IMR-90 (cell line): ENCODE data around the gene OST4. TPM values are rescaled to one million over a fixed set of nuclear protein-coding genes. Genes with fewer than 3 reads are reported as not detected.

Experiments used
- ATAC-seq: fragments of 200-7000 bp; cut with Tn5 transposase; 2 replicates; pipeline ENCODE4 v1.9.1; 2020; ENCODE audit warnings: low read depth, mild to moderate bottlenecking, moderate library complexity
- BruUV-seq: library from RNA; stranded (reverse); fragments of 400-500 nt; replicated peaks from 2 replicates; lab custom pipeline; 2021; lab: Mats Ljungman, UMichigan
- CTCF ChIA-PET: fragments of 300-600 bp; formaldehyde crosslinking; extraction: SDS; loops from one replicate; lab custom pipeline; 2021; ENCODE audit warnings: antibody characterized with exemption; lab: Yijun Ruan, JAX
- POLR2A ChIA-PET: fragments of 300-600 bp; sonication (Branson Sonifier 250); formaldehyde crosslinking; loops from one replicate; lab custom pipeline; 2022; ENCODE audit warnings: antibody characterized with exemption; ENCODE audit not compliant: unreplicated experiment; lab: Charles Lee
- DNase-seq: peaks from one replicate; pipeline ENCODE4 v3.0.0; 2013
- H2AFZ ChIP-seq: replicated peaks from 2 replicates; pipeline ENCODE3; 2013; ENCODE audit warnings: low read length, mild to moderate bottlenecking; ENCODE audit not compliant: poor library complexity
- H2AK5ac ChIP-seq: 2 replicates; pipeline ENCODE4 v1.6.1; 2013; ENCODE audit warnings: low read depth, low read length, inconsistent platforms
- H2AK9ac ChIP-seq: replicated peaks from 2 replicates; pipeline ENCODE3; 2013; ENCODE audit warnings: mild to moderate bottlenecking, low read depth, low read length, moderate library complexity; ENCODE audit not compliant: poor library complexity
- H2BK120ac ChIP-seq: 2 replicates; pipeline ENCODE4 v1.6.1; 2013; ENCODE audit warnings: low read depth, low read length, inconsistent platforms
- H2BK15ac ChIP-seq: 3 replicates; pipeline ENCODE4 v1.6.1; 2013; ENCODE audit warnings: low read depth, low read length, inconsistent platforms
- H2BK20ac ChIP-seq: 2 replicates; pipeline ENCODE4 v1.6.1; 2013; ENCODE audit warnings: low read depth, mild to moderate bottlenecking, inconsistent platforms, low read length, moderate library complexity
- H2BK5ac ChIP-seq: 2 replicates; pipeline ENCODE4 v1.6.1; 2013; ENCODE audit warnings: mild to moderate bottlenecking, low read depth, low read length, inconsistent platforms; ENCODE audit not compliant: poor library complexity, severe bottlenecking
- H3K14ac ChIP-seq: replicated peaks from 2 replicates; pipeline ENCODE4 v1.6.1; 2013; ENCODE audit warnings: low read depth, low read length, inconsistent platforms
- H3K18ac ChIP-seq: 2 replicates; pipeline ENCODE4 v1.6.1; 2013; ENCODE audit warnings: low read depth, low read length, control low read depth
- H3K23ac ChIP-seq: 2 replicates; pipeline ENCODE4 v1.6.1; 2013; ENCODE audit warnings: low read depth, low read length, inconsistent platforms
- H3K27ac ChIP-seq: 2 replicates; pipeline ENCODE4 v1.5.1; 2013; ENCODE audit warnings: mild to moderate bottlenecking, control low read depth, low read length; ENCODE audit not compliant: insufficient read depth
- H3K27me3 ChIP-seq: 2 replicates; pipeline ENCODE4 v1.6.1; 2013; ENCODE audit warnings: low read length; ENCODE audit not compliant: control insufficient read depth, insufficient read depth
- H3K36me3 ChIP-seq: 2 replicates; pipeline ENCODE4 v1.6.1; 2013; ENCODE audit warnings: low read length, mixed read lengths; ENCODE audit not compliant: control insufficient read depth, insufficient read depth
- H3K4ac ChIP-seq: 2 replicates; pipeline ENCODE4 v1.6.1; 2013; ENCODE audit warnings: low read depth, low read length, inconsistent platforms
- H3K4me1 ChIP-seq: 2 replicates; pipeline ENCODE4 v1.6.1; 2013; ENCODE audit warnings: low read length, mixed read lengths; ENCODE audit not compliant: control insufficient read depth, insufficient read depth
- H3K4me2 ChIP-seq: 2 replicates; pipeline ENCODE4 v1.6.1; 2013; ENCODE audit warnings: low read depth, mild to moderate bottlenecking, control low read depth, low read length, moderate library complexity
- H3K4me3 ChIP-seq: 2 replicates; pipeline ENCODE4 v1.5.1; 2013; ENCODE audit warnings: low read depth, mild to moderate bottlenecking, control low read depth, low read length, moderate library complexity; ENCODE audit not compliant: insufficient read depth
- H3K56ac ChIP-seq: 2 replicates; pipeline ENCODE4 v1.6.1; 2013; ENCODE audit warnings: low read length, inconsistent platforms; ENCODE audit not compliant: insufficient read depth; ENCODE audit errors: extremely low read depth
- H3K79me1 ChIP-seq, 2 experiments: 2 replicates each; pipeline ENCODE4 v1.6.1; 2013; ENCODE audit warnings: low read length in 2 of 2, inconsistent platforms in 1 of 2, low read depth in 1 of 2
- H3K9ac ChIP-seq: 2 replicates; pipeline ENCODE4 v1.6.1; 2013; ENCODE audit warnings: low read depth, low read length, control low read depth
- H3K9me1 ChIP-seq: 2 replicates; pipeline ENCODE4 v1.6.1; 2013; ENCODE audit warnings: low read length, inconsistent platforms; ENCODE audit not compliant: insufficient read depth
- H3K9me3 ChIP-seq: 2 replicates; pipeline ENCODE4 v1.6.1; 2013; ENCODE audit warnings: low read length; ENCODE audit not compliant: control insufficient read depth, insufficient read depth
- H4K20me1 ChIP-seq: 2 replicates; pipeline ENCODE4 v1.6.1; 2013; ENCODE audit warnings: low read length, inconsistent platforms; ENCODE audit not compliant: insufficient read depth
- H4K5ac ChIP-seq: 2 replicates; pipeline ENCODE4 v1.6.1; 2013; ENCODE audit warnings: mild to moderate bottlenecking, low read depth, low read length, control low read depth
- H4K8ac ChIP-seq, 2 experiments: 2 replicates each; pipeline ENCODE4 v1.6.1; 2013; ENCODE audit warnings: low read depth in 2 of 2, low read length in 2 of 2, control low read depth in 1 of 2, inconsistent platforms in 1 of 2
- H4K91ac ChIP-seq: 2 replicates; pipeline ENCODE4 v1.6.1; 2013; ENCODE audit warnings: low read depth, low read length, inconsistent platforms; ENCODE audit not compliant: insufficient read depth
- CTCF ChIP-seq: conservative IDR thresholded peaks from 2 replicates; pipeline ENCODE4 v1.5.1; 2012; ENCODE audit warnings: mild to moderate bottlenecking, low read depth, low read length, improper control_type of control experiment
- ELK1 ChIP-seq: fragments of 150-350 bp; IDR thresholded peaks from 2 replicates; pipeline ENCODE4 v1.6.1; 2016; ENCODE audit warnings: low read depth, mild to moderate bottlenecking, low read length, moderate library complexity, borderline replicate concordance
- NFE2L2 ChIP-seq: fragments of 150-350 bp; IDR thresholded peaks from 2 replicates; pipeline ENCODE4 v1.6.1; 2016; ENCODE audit warnings: low read depth, mild to moderate bottlenecking, low read length
- POLR2A ChIP-seq: IDR thresholded peaks from 2 replicates; pipeline ENCODE4 v1.6.1; 2012; ENCODE audit warnings: mild to moderate bottlenecking, low read depth, low read length
- RAD21 ChIP-seq: IDR thresholded peaks from 2 replicates; pipeline ENCODE4 v1.6.1; 2012; ENCODE audit warnings: low read length, improper control_type of control experiment
- RCOR1 ChIP-seq: IDR thresholded peaks from 2 replicates; pipeline ENCODE4 v1.6.1; 2012; ENCODE audit warnings: mild to moderate bottlenecking, low read length, improper control_type of control experiment; ENCODE audit not compliant: insufficient replicate concordance
- USF2 ChIP-seq: fragments of 150-350 bp; IDR thresholded peaks from 2 replicates; pipeline ENCODE4 v1.6.1; 2017; ENCODE audit warnings: mild to moderate bottlenecking, antibody characterized with exemption, low read length, low read depth
- WGBS, 2 experiments: methylation state at CpG; one replicate each; pipeline versions ENCODE4 v1.1.5 to v1.1.7; 2013; ENCODE audit warnings: missing lambda C conversion rate in 2 of 2; ENCODE audit not compliant: insufficient read length in 1 of 2; ENCODE audit errors: extremely low coverage in 2 of 2; 5-methylcytosine and 5-hydroxymethylcytosine counted together
- dilution Hi-C: fragments of 300-500 bp; cut with HindIII; formaldehyde crosslinking; loops from one replicate; pipeline ENCODE4 v1.14.3; 2018; ENCODE audit warnings: low sequenced_read_pairs; ENCODE audit not compliant: unreplicated experiment
- in situ Hi-C: fragments of 300-500 bp; cut with MboI; formaldehyde crosslinking; loops from 3 replicates; pipeline ENCODE4 v1.14.3; 2019; ENCODE audit warnings: low sequenced_read_pairs, inconsistent platforms, mixed read lengths
- intact Hi-C: fragments of 100-400 bp; cut with micrococcal nuclease; formaldehyde crosslinking; loops from 2 replicates; pipeline ENCODE4 v1.10.0; 2022
- polyA plus RNA-seq, 3 experiments: library from polyadenylated mRNA; depleted of rRNA; stranded (reverse); fragments of >200 nt; gene quantifications; 2 replicates each; pipeline ENCODE4 v1.2.3, GENCODE V29; 2012; ENCODE audit warnings: low replicate concordance in 1 of 3
- total RNA-seq: library from RNA; depleted of rRNA; stranded (reverse); fragments of >200 nt; gene quantifications from 2 replicates; pipeline ENCODE4 v1.2.3, GENCODE V29; 2012

Gene OST4
- total and polyA plus RNA-seq, 2 of the 4 experiments (the other 2 are of a cell fraction): 386 to 806 TPM

GRCh38 chr2:27060323-27060722, 11.1 kb downstream of the OST4 start:
- ATAC-seq (no peak), DNase-seq (no peak)
- Histone ChIP-seq H2BK5ac (no peak overlapping the region), H3K4me1 (no peaks in the 10 kb centered on the region; the same call in 1 of the 2 replicates), H3K23ac (no peak overlapping the region), H3K9ac (no peak overlapping the region), H2AFZ (no peak overlapping the region), H4K91ac (no peak overlapping the region), H2AK9ac (no peak overlapping the region), H3K79me1 (peaks cover 19 to 44% of the 10 kb centered on the region in 2 experiments), H2BK120ac (no peak overlapping the region), H3K18ac (no peak overlapping the region), H2BK15ac (no peak overlapping the region), H3K4me2 (no peak overlapping the region), H3K9me1 (peaks cover 17% of the 10 kb centered on the region), H3K27ac (no peak overlapping the region), H3K27me3 (no peaks in the 10 kb centered on the region), H3K4me3 (no peak overlapping the region), H4K8ac (no peak overlapping the region), H3K4ac (no peak overlapping the region), H4K20me1 (no peaks in the 10 kb centered on the region; the same call in none of the 2 replicates), H2BK20ac (no peak overlapping the region), H2AK5ac (no peak overlapping the region), H4K5ac (no peak overlapping the region), H3K56ac (no peak overlapping the region), H3K9me3 (no peaks in the 10 kb centered on the region), H3K14ac (no peak overlapping the region), H3K36me3 (peaks cover 32% of the 10 kb centered on the region)
- intact Hi-C loops (no loop called here), dilution Hi-C loops (no loop called here), in situ Hi-C loops (no loop called here)
- no TSS peak for BruUV-seq
- WGBS, 2 experiments: no CpG with 5 or more reads among the region's 3 CpGs
- ChIA-PET CTCF (no interaction called here), POLR2A (interaction anchor here (0.9 kb wide), 1 partner anchor 9 kb away, joined by 3 read pairs; no protein-coding TSS in a partner anchor)
- TF ChIP-seq RAD21 (no peak), NFE2L2 (no peak), POLR2A (no peak), RCOR1 (no peak), ELK1 (no peak), USF2 (no peak), CTCF (no peak)
